NCI-H2081 (cell line): ENCODE results near the gene ATG2A.
"Not testable (repeated sequence)": the region's sequence is repeated elsewhere in the genome, so short reads cannot be mapped to it uniquely, and the experiment has no call there.

ENCODE experiments used
- DNase-seq, 2 experiments: peaks; one replicate each; lab custom pipeline; 2025; lab: John Stamatoyannopoulos, UW

ATG2A gene

DNA sequence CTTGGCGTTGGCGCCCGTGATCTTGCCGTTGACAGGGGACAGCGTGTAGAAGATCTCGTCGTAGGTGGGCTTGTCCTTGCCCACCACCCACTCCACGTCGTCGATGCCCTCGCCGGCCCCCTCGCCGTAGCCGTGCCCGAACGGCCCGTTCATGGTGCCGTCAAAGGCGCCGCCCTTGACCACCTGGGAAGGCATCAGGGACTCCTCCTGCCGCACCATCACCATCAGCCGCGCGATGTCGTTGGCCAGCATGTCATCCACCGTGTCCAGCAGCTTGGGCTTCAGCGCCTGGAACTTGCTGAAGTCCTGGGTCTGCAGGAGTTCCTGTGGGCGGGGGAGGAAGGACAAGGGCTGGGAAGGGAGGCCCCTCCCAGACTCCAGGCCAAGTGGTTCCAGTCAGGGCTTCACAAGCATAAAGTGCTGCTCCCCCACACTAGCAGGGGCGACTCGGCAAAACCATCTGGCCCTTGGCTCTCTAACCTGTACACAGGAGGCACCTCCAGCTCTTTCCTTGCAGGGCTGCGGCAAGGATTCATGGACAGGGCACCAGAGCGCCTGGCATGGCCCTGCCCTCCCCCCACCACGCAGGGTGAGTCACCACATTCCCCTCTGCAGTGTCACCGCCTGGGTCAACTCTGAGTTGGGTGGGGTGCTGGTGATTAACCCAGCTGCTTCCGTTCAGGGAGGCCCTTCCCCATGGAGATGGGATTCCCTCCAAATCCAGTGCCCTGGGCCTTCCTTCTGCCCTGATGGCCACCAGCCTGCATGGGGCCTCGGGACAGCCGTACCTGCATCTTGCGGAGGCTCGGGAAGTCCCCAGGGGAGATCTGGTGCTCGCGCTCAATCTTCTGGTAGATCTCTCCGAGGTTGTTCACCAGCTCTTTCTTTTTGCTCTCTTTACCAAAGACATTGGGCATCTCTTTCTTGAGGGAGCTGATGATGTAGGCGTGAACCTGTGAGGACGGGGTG, 62.2 kb downstream of the ATG2A start:
- no peak for DNase-seq

DNA sequence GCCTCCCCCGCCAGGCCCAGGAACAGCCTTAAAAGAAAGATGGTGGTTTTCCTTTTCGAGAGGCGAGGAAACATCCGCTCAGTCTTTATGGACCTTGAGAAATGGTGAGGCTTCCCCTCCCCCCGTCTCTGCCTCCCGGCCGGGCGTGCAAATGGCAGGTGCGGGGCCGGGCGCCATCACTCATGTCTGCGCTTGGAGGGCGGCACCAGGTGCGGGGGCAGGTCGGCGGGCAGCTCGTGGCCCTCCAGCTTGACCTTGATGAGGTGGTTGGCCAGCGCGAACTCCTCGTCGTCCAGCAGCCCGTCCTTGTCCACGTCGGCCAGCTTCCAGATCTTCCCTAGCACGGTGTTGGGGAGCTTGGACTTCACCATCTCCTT, 62.9 kb downstream of the ATG2A start:
- no peak for DNase-seq

DNA sequence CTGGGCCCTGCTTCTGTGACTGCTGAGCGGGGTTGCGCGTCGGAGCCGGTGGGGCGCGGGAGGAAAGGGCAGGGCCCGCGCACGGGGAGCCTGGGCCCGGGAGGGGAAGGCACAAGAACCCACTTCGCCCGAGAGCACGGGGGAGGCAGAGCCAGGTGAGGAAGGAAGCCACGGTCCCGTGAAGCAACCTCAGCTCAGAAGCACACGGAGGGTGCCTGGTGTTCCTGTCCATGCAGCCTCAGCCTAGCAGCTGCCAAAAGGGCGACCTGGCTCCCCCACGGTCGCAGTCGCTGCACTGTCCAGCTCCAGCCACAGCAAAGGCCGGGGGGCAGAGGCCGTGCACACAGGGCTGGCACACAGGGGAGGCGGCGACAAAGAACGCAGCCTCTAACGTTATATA, 63.3 kb downstream of the ATG2A start:
- DNase-seq: no peak

DNA sequence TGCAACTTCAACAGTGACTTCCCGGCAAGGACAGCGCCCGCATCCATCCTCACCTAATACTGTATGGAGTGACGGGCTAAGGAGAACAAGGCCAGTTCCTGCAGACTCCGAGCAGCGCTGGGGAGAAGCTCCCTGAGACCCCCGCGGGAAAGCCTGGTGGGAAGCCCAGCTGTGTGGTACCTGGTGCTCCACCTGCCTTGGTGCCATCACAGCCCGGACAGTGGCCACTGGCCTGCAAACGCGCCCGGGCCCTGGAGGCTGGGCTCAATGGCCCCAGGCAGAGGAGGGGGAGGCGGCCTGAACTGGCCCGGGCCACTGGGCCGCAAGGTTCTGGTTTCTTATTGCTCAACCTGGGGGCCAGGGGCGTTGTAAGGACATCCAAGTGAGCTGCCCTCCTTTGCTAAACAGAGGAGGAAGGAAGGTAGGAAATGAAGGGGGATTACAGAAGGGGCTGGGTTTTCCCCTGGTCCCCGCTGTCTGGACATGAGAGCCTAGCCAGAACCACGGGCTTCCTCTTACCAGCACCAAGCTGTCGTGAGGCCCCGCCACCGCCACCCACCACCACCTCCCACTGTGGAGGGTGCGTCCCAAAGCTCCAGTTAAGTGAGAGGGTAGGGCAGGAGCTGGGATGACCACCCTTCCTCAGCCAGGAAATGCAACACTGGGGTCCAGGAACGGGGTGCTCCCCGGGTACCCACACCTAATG, 64.1 kb downstream of the ATG2A start:
- no peak for DNase-seq

DNA sequence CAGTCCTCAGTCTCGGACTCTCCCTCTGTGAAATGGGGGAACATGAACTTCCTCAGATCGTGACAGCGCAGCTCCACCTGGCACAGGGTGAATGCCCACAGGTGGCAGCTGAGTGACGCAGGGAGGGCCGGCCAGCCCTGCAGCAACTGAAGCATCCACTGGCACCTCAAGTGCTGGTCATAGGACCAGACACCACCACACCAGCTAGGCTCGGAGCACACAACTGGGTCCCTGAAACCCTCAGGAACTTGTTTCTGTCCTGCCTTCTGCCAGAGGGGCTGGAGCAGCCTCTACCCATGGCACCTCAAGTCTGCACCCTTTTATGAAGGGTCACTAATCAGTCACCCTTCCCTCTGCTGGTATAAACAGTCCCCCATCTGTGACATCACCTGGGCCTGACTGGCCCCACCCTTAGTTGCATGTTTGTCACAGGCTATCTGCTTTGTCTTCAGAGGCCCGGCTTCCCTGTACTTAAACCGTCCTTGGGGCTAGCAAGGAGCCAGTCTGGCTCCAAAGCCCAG, 65.1 kb downstream of the ATG2A start:
- DNase-seq: no peak

DNA sequence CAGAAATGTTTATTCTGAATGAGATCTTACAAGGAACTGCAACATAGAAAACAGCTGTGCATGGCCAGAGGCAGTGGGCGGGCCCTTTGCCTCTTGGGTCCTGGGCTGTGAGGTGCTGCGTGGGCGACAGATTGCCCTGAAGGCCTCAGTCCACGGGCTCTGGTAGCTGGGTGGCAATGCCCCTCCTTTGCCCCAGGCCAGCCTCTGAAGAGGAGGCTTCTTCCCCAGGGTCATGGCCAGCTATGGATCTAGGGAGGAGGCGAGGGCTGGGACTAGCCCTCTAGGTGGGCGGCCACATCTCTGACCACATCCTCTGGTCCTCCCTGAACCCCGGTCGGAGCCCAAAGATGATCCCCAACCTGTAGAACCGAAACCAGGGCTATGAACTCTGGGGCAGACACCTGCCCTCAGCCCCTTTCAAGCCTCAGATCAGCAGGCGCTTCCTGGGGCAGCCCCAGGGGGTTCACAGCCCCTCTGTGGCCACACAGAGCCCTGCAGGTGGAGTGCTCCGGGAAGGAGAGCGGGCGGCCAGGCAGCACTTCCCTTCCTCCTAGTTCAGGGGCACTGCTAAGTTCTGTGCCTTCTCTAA, 65.9 kb downstream of the ATG2A start:
- no peak for DNase-seq

DNA sequence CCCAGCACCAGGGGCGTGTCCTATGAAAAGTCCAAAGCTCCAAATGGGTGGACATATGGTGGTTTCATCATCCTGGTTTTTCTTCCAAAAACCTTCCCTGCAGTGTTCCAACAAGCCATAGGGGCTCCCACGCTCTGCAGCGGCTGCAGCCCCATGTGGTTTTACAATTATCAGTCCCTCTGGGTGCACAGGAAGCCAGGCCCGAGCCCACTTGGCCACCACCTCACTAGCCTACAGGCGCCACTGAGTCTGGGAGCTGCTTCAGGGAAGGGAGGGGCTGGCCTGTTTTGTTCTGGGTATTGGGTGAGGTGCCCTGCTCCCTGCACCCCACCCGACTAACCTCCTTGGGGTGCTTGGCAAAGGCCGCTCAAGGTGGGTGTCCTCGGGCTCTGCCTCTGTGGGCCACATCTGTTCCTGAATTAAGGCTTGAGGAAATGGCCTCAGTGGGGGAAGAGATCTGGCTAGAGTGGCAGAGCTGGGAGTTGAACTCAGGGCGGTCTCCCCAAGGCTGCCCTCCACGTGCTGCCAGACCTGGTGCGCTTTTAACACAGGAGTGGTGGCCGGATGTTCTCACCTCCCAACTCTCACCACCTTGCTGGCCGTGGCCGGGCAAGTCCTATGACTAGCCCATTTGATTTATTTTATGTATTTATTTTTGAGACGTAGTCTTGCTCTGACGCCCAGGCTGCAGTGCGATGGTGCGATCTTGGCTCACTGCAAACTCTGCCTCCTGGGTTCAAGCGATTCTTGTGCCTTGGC, 67.2 kb downstream of the ATG2A start:
- DNase-seq: no peak

DNA sequence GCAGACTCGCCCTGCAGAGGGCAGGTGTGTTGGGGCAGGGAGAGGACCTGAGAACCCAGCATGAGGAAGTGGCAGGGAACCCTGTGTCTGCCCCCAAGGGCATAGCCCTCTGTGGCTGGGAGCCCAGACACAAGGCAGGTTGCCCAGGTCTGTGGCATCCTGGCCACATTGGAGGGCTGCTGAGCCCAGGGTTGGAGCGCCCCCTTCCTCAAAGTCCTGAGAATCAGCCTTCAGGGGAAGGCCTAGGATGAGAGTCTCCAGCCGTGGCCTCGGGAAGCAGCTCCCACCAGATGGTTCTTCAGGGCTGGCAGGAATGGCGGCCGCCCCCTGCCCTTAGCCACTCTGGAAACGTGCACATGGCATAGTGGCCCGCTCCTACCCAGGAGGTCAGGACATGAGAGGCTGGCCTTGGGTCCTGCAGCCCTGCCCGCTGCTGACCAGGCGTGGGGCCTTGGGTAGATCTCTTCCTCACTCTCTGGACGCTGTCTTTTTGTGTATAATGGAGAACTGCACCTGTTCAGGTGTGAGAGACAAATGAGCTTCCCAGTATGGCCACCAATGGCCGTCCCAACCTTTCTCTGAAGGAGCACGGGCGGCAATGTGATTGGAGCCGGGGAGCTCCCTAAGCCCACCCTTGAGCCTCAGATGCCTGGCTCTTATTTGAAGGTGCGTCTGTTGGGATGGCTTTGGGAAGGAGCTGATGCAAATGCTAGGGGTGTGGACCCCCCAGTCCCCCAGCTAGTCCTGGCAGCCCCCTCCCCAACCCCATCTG, 68.0 kb downstream of the ATG2A start:
- no peak for DNase-seq

DNA sequence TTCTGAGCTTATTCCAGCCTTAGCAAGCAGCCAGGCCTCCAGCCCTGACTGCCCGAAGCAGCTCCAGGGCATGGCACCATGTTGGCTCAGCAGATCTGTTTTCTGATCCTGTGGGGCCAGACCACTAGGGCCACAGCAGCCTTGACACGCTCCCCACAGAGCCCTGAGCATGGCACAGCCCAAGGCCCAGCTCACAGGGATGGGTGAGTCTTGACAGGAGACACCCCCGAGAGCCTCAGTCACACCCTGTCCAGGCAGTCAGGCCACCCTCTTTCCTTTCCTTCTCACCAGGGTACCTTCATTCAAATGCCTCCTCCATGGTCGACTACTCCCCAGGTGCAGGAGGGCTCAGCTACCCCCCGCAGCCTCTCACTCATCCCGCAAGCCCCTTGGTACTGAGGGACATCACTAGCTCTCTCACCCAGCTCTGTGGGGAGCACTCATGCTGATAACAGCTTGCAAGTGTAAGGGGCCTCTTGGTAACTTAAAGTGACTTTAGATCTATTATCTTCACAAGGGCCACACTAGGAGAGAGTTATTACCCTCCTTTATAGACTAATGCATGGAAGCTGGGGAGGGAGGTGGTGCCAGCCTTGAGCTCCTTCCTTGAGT, 68.7 kb downstream of the ATG2A start:
- no peak for DNase-seq

DNA sequence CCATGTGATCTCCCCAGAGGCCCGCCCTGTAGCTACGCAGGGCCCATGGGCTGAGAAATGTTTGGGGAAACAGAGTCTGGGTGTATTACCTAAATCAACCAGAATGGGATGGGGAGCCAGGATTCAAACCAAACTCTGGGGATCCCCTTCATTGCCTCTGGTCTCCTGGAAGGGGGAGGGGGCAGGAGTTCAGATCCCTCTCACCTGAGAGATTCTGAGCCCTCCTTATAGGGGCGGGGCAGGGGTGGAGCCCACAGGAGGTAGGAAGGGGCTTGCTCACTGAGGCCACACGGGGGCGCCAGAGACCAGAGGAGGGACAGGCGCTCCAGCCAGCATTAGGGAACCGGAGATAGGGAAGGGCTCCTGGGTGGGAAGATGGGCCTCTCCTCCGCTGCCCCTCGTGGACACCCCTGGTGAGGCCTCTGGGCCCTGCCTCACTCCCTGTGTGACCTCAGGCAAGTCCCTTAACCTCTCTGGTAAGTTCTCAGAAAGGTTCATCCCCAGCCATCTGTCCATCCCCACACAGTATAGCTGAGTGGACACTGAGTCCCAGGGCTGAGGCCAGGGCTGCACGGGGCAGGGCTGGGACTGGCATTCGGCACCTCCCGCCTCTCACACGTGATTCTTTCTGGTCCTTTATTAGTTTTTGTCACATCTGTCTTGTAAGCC, 69.9 kb downstream of the ATG2A start:
- DNase-seq: peak; percentile 86 to 94

DNA sequence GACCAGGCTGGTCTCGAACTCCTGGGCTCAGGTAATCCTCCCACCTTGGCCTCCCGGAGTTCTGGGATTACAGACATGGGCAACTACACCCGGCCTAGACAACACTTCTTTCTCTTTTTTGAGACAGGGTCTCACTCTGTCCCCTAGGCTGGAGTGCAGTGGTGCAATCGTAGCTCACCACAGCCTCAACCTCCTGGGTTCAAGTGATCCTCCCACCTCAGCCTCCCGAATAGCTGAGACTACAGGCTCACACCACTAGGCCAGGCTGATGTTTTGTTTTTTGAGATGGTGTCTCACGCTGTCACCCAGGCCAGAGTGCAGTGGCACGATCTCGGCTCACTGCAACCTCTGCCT, 71.3 kb downstream of the ATG2A start:
- DNase-seq: not testable (repeated sequence)

DNA sequence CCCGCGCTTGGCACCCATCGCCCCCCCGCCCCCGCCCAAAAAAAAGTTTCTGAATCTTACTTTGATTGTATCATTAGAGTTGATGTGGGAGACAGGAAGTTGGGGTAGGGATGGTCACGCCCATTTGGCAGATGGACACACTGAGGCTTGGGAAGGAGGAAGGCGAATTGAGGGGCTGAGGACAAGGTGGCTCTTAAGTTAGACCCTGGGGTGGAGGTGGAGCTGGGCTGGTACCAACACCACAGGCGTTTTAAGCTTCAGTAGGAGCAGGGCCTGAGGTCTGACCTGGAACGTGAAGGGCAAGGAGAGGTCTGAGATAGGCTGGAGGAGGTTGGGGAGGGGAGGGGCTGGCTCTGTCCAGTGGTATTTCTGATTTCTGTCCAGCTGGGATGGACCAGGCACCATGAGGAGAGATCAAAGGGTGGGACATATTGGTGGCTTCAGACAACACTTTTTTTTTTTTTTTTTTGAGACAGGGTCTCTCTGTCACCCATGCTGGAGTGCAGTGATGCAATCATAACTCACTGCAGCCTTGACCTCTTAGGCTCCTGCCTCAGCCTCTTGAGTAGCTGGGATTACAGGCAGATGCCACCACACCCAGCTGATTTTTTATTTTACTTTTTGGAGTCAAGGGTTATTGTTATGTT, 71.8 kb downstream of the ATG2A start:
- no peak for DNase-seq
